HFFc6 (cell line): Measurements from ENCODE around the gene LGR6. TPM values are rescaled to one million over a fixed set of nuclear protein-coding genes. Genes with fewer than 3 reads are reported as not detected.
"Not testable (repeated sequence)": the region's sequence is repeated elsewhere in the genome, so short reads cannot be mapped to it uniquely, and the experiment has no call there.

Source experiments
- DNase-seq: peaks from one replicate; pipeline ENCODE4 v3.0.0-alpha.2; 2018
- H3K27ac Mint-ChIP-seq: 2 replicates; pipeline ENCODE4 v1.8.0; 2020; ENCODE audit warnings: mild to moderate bottlenecking, mixed read lengths
- H3K27me3 Mint-ChIP-seq: 2 replicates; pipeline ENCODE4 v1.8.0; 2021; ENCODE audit warnings: mild to moderate bottlenecking, moderate library complexity, mixed read lengths; ENCODE audit not compliant: insufficient read depth
- H3K36me3 Mint-ChIP-seq: 2 replicates; pipeline ENCODE4 v1.8.0; 2021; ENCODE audit warnings: low read depth, mixed read lengths
- H3K4me1 Mint-ChIP-seq: 2 replicates; pipeline ENCODE4 v1.8.0; 2020; ENCODE audit warnings: low read depth, mixed read lengths
- H3K4me3 Mint-ChIP-seq: 2 replicates; pipeline ENCODE4 v1.8.0; 2020; ENCODE audit warnings: mild to moderate bottlenecking, moderate library complexity, mixed read lengths
- H3K9me3 Mint-ChIP-seq: 2 replicates; pipeline ENCODE4 v1.8.0; 2020; ENCODE audit warnings: mild to moderate bottlenecking, mixed read lengths
- CTCF ChIP-seq: fragments of 200-600 bp; sonication (generic); IDR thresholded peaks from 2 replicates; pipeline ENCODE4 v1.5.0; 2021; ENCODE audit warnings: antibody characterized with exemption, mild to moderate bottlenecking
- total RNA-seq, 6 experiments: library from RNA; stranded (reverse); fragmentation: NEBNext Ultra II Directional; extraction: Animal tissue kit (Norgen Biotek cat#: 25700); gene quantifications; 2 replicates in 1 of 6; 3 replicates in 5 of 6; pipeline ENCODE4 v1.2.3, GENCODE V29; 2021

Gene LGR6
- total RNA-seq, 6 experiments from 2014 or later: not detected

- no peak overlapping the region for H3K4me3 Mint-ChIP-seq
- H3K36me3 Mint-ChIP-seq: no peaks in the 10 kb centered on the region
- no peak overlapping the region for H3K27ac Mint-ChIP-seq
- DNase-seq: no peak
- peaks cover 32% of the 10 kb centered on the region for H3K27me3 Mint-ChIP-seq
- H3K4me1 Mint-ChIP-seq: no peaks in the 10 kb centered on the region
- no peaks in the 10 kb centered on the region for H3K9me3 Mint-ChIP-seq
- no peak for TF ChIP-seq CTCF
Observed at GRCh38 chr1:202176949-202177927, 16.4 kb upstream of the LGR6 start.

- Mint-ChIP-seq H3K4me3 (no peak overlapping the region), H3K9me3 (no peaks in the 10 kb centered on the region), H3K27ac (no peak overlapping the region), H3K4me1 (peaks cover 8% of the 10 kb centered on the region; the same call in 1 of the 2 replicates), H3K36me3 (no peaks in the 10 kb centered on the region), H3K27me3 (peaks cover 51% of the 10 kb centered on the region)
- TF ChIP-seq CTCF: no peak
- DNase-seq: no peak
Observed at GRCh38 chr1:202179828-202180750, 13.5 kb upstream of the LGR6 start.

GRCh38 chr1:202180751-202181139 is 12.9 kb upstream of the LGR6 start:
- not testable (repeated sequence) for H3K36me3 Mint-ChIP-seq, H3K4me1 Mint-ChIP-seq, H3K27ac Mint-ChIP-seq, H3K4me3 Mint-ChIP-seq, DNase-seq, H3K9me3 Mint-ChIP-seq
- peaks cover 55% of the 10 kb centered on the region for H3K27me3 Mint-ChIP-seq

GRCh38 chr1:202181586-202181985 is 12.0 kb upstream of the LGR6 start:
- Mint-ChIP-seq H3K4me1 (peaks cover 8% of the 10 kb centered on the region; the same call in 1 of the 2 replicates), H3K9me3 (no peaks in the 10 kb centered on the region), H3K27ac (no peak overlapping the region), H3K27me3 (peaks cover 56% of the 10 kb centered on the region), H3K36me3 (no peaks in the 10 kb centered on the region), H3K4me3 (no peak overlapping the region)
- no peak for DNase-seq
- TF ChIP-seq CTCF: no peak

- peaks cover 62% of the 10 kb centered on the region for H3K27me3 Mint-ChIP-seq
- TF ChIP-seq CTCF: no peak
- no peaks in the 10 kb centered on the region for H3K36me3 Mint-ChIP-seq
- H3K9me3 Mint-ChIP-seq: no peaks in the 10 kb centered on the region
- no peak for DNase-seq
- no peak overlapping the region for H3K27ac Mint-ChIP-seq
- peaks cover 8% of the 10 kb centered on the region; the same call in 1 of the 2 replicates for H3K4me1 Mint-ChIP-seq
- H3K4me3 Mint-ChIP-seq: no peak overlapping the region
Observed at GRCh38 chr1:202182040-202182877, 11.3 kb upstream of the LGR6 start.
